Measurements from ENCODE around the gene SOX15.

The SOX15 gene

DNA sequence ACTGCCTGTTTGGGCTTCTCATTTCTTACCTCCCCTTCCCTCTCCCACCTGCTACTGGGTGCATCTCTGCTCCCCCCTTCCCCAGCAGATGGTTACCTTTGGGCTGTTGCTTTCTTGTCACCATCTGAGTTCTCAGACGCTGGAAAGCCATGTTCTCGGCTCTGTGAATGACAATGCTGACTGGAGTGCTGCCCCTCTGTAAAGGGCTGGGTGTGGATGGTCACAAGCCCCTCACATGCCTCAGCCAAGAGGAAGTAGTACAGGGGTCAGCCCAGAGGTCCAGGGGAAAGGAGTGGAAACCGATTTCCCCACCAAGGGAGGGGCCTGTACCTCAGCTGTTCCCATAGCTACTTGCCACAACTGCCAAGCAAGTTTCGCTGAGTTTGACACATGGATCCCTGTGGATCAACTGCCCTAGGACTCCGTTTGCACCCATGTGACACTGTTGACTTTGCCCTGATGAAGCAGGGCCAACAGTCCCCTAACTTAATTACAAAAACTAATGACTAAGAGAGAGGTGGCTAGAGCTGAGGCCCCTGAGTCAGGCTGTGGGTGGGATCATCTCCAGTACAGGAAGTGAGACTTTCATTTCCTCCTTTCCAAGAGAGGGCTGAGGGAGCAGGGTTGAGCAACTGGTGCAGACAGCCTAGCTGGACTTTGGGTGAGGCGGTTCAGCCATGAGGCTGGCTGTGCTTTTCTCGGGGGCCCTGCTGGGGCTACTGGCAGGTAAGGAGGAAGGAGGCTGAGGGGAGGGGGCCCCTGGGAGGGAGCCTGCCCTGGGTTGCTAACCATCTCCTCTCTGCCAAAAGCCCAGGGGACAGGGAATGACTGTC, 10.7 kb downstream of the SOX15 start, which contains the start of gene CD68:
TSS of gene CD68 (plus strand) at position 638 of the 833 bp plus-strand sequence. CDS start at position 678, 40 bp downstream.
- DNase-seq (ENCODE audit: insufficient read length, low spot score) = peak; percentile 72
- TF ChIP-seq PAX5 (IDR thresholded peaks at IDR 0.05; ENCODE audit: insufficient read depth, low read length, severe bottlenecking) (no peak), TAF1 (IDR thresholded peaks at IDR 0.05; ENCODE audit: low read depth, low read length) (peak; percentile 81), SPI1 (IDR thresholded peaks at IDR 0.05; ENCODE audit: low read depth, low read length) (peak; percentile 98), POLR2A (IDR thresholded peaks at IDR 0.05; ENCODE audit: low read depth, low read length) (peak; percentile 91), POU2F2 (IDR thresholded peaks at IDR 0.05; ENCODE audit: low read depth, low read length) (peak; percentile 95), POLR2AphosphoS5 (IDR thresholded peaks at IDR 0.05; ENCODE audit: low read depth, low read length) (peak; percentile 96; the same call in 1 of the 2 replicates)
- peak; percentile 88 for FAIRE-seq

DNA sequence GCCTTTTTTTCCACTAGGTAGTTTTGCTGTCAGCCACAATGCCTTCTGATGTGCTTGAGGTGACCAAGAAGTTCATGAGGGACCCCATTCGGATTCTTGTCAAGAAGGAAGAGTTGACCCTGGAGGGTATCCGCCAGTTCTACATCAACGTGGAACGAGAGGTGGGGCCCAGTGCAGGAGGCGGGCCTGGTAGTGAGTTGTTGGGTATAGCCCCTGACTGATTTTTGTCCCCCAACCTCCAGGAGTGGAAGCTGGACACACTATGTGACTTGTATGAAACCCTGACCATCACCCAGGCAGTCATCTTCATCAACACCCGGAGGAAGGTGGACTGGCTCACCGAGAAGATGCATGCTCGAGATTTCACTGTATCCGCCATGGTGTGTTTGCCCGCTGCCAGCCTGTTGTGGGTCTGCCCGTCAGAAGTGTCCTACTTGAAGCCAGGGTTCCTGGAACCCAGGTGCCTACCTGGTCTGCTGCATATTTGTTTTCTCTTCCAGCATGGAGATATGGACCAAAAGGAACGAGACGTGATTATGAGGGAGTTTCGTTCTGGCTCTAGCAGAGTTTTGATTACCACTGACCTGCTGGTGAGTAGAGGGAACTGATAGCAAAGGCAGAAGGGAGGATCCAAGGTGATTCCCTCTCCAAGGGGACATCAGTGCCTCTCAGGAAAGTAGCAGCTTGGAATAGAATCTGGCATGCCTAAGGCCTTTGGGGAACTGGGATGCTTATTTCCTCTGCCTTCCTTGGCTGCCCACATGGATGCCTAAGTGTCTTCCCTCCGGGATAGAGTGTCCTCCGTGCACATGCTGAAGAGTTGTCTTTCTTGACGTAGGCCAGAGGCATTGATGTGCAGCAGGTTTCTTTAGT, 12.3 kb downstream of the SOX15 start:
- no peak for FAIRE-seq
- TF ChIP-seq PAX5 (IDR thresholded peaks at IDR 0.05; ENCODE audit: insufficient read depth, low read length, severe bottlenecking) (no peak), POU2F2 (IDR thresholded peaks at IDR 0.05; ENCODE audit: low read depth, low read length) (no peak), TAF1 (IDR thresholded peaks at IDR 0.05; ENCODE audit: low read depth, low read length) (no peak), POLR2AphosphoS5 (IDR thresholded peaks at IDR 0.05; ENCODE audit: low read depth, low read length) (peak; percentile 25), SPI1 (IDR thresholded peaks at IDR 0.05; ENCODE audit: low read depth, low read length) (no peak), POLR2A (IDR thresholded peaks at IDR 0.05; ENCODE audit: low read depth, low read length) (peak; percentile 42)

GRCh38 chr17:7576432-7576937, 13.4 kb downstream of the SOX15 start:
- FAIRE-seq = no peak
- no peak for TF ChIP-seq PAX5 (IDR thresholded peaks at IDR 0.05; ENCODE audit: insufficient read depth, low read length, severe bottlenecking)
- TF ChIP-seq TAF1 (IDR thresholded peaks at IDR 0.05; ENCODE audit: low read depth, low read length) = peak; percentile 46; the same call in 1 of the 2 replicates
- TF ChIP-seq POLR2A (IDR thresholded peaks at IDR 0.05; ENCODE audit: low read depth, low read length) = peak; percentile 86
- peak; percentile 87 for TF ChIP-seq POLR2AphosphoS5 (IDR thresholded peaks at IDR 0.05; ENCODE audit: low read depth, low read length)
- DNase-seq (ENCODE audit: insufficient read length, low spot score) = no peak

More for the DNA sequence above, 12.3 kb downstream of the SOX15 start:
- DNase-seq (ENCODE audit: insufficient read length, low spot score) = no peak

GRCh38 chr17:7575959-7576358, 13.9 kb downstream of the SOX15 start:
- no peak for TF ChIP-seq POU2F2 (IDR thresholded peaks at IDR 0.05; ENCODE audit: low read depth, low read length)
- TF ChIP-seq POLR2AphosphoS5 (IDR thresholded peaks at IDR 0.05; ENCODE audit: low read depth, low read length) = no peak
- TF ChIP-seq POLR2A (IDR thresholded peaks at IDR 0.05; ENCODE audit: low read depth, low read length) = no peak
- TF ChIP-seq TAF1 (IDR thresholded peaks at IDR 0.05; ENCODE audit: low read depth, low read length) = no peak
- TF ChIP-seq PAX5 (IDR thresholded peaks at IDR 0.05; ENCODE audit: insufficient read depth, low read length, severe bottlenecking) = no peak
- TF ChIP-seq SPI1 (IDR thresholded peaks at IDR 0.05; ENCODE audit: low read depth, low read length) = no peak
- DNase-seq (ENCODE audit: insufficient read length, low spot score) (no peak), FAIRE-seq (no peak)

GRCh38 chr17:7575481-7575883, 14.4 kb downstream of the SOX15 start:
- DNase-seq (ENCODE audit: insufficient read length, low spot score) (no peak), FAIRE-seq (peak; percentile 57)
- TF ChIP-seq POU2F2 (IDR thresholded peaks at IDR 0.05; ENCODE audit: low read depth, low read length) (no peak), POLR2AphosphoS5 (IDR thresholded peaks at IDR 0.05; ENCODE audit: low read depth, low read length) (peak; percentile 53; the same call in 1 of the 2 replicates), POLR2A (IDR thresholded peaks at IDR 0.05; ENCODE audit: low read depth, low read length) (peak; percentile 58; the same call in 1 of the 2 replicates)

GRCh38 chr17:7574176-7574953, 15.5 kb downstream of the SOX15 start:
- DNase-seq (ENCODE audit: insufficient read length, low spot score) = no peak
- peak; percentile 41 for FAIRE-seq

DNA sequence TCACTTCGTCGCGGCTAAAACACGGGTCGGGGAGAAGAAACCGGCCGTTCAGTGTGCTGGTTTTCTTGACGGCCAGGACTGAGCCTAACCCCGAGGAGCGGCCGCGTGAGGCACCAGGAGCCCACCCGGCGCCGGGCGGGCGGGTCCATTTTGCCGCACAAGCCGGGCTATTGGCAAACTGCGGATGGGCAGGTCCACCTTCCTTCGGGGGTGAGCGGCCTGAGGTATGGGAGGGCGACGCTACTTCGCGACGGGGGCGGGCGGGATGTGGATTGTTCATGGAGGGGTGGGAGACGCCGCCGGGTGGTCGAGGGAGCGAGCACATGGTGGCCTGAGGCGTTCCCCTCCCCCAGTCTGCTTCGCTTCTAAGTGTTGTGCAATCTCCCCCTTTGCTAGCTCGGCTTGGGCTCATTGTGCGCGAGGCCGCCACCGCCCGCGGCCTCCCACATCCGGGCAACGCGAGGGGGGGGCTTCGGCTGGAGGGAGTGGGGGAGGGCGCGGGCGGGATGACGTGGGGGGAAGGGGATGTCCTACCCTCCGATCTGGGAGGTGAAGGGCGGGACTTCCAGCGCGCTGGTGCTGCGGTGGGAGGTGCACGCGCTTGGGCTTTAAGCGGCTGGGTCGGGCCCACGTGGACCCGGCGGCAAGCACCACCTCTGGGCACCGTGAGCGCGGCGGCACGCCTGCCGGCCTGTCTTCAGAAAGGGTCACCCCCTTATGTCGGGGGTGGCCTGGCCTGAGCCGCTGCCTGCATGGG, 16.4 kb downstream of the SOX15 start:
- DNase-seq (ENCODE audit: insufficient read length, low spot score) (peak; percentile 85), FAIRE-seq (peak; percentile 97)
- TF ChIP-seq POU2F2 (IDR thresholded peaks at IDR 0.05; ENCODE audit: low read depth, low read length) = peak; percentile 43
- TF ChIP-seq TAF1 (IDR thresholded peaks at IDR 0.05; ENCODE audit: low read depth, low read length) = peak; percentile 74; the same call in 1 of the 2 replicates
- TF ChIP-seq PAX5 (IDR thresholded peaks at IDR 0.05; ENCODE audit: insufficient read depth, low read length, severe bottlenecking) = no peak
- peak; percentile 84; the same call in 1 of the 2 replicates for TF ChIP-seq POLR2AphosphoS5 (IDR thresholded peaks at IDR 0.05; ENCODE audit: low read depth, low read length)
- TF ChIP-seq POLR2A (IDR thresholded peaks at IDR 0.05; ENCODE audit: low read depth, low read length) = peak; percentile 92
- TF ChIP-seq SPI1 (IDR thresholded peaks at IDR 0.05; ENCODE audit: low read depth, low read length) = no peak

More at GRCh38 chr17:7574176-7574953, 15.5 kb downstream of the SOX15 start:
- no peak for TF ChIP-seq POU2F2 (IDR thresholded peaks at IDR 0.05; ENCODE audit: low read depth, low read length)
- TF ChIP-seq TAF1 (IDR thresholded peaks at IDR 0.05; ENCODE audit: low read depth, low read length) = no peak
- TF ChIP-seq POLR2A (IDR thresholded peaks at IDR 0.05; ENCODE audit: low read depth, low read length) = no peak; the same call in 1 of the 2 replicates
- 0 out of 2 replicates have a peak, but pooled peaks have one; percentile 53 for TF ChIP-seq POLR2AphosphoS5 (IDR thresholded peaks at IDR 0.05; ENCODE audit: low read depth, low read length)
